HepG2 (cell line): ENCODE data around the gene FBXO44.

Experiments
- MAFK ChIP-seq, 2 experiments: IDR thresholded peaks in 1 of 2; conservative IDR thresholded peaks in 1 of 2; 2 replicates each; pipeline ENCODE4 v1.6.1; 2011; ENCODE audit warnings: improper control_type of control experiment in 2 of 2, low read length in 2 of 2
- NFYB ChIP-seq: sonication (generic); formaldehyde crosslinking; IDR thresholded peaks from 2 replicates; pipeline ENCODE4 v1.4.0; 2020; ENCODE audit warnings: missing genetic modification reagents
- RFX5 ChIP-seq: IDR thresholded peaks from 2 replicates; pipeline ENCODE4 v1.6.1; 2011; ENCODE audit warnings: low read depth, low read length, improper control_type of control experiment
- SOX6 ChIP-seq, 2 experiments: fragments of 450-650 bp in 1 of 2; sonication (generic) in 1 of 2; formaldehyde crosslinking in 1 of 2; IDR thresholded peaks; 2 replicates each; pipeline versions ENCODE4 v1.4.0 to v1.6.1; 2017 to 2020; ENCODE audit warnings: antibody characterized with exemption in 1 of 2, mild to moderate bottlenecking in 1 of 2, missing genetic modification reagents in 1 of 2
- STAG1 ChIP-seq: sonication (generic); formaldehyde crosslinking; IDR thresholded peaks from 2 replicates; pipeline ENCODE4 v1.4.0; 2020; ENCODE audit warnings: missing genetic modification reagents
- TCF7 ChIP-seq: sonication (generic); IDR thresholded peaks from 2 replicates; pipeline ENCODE4 v1.6.1; 2016; ENCODE audit warnings: antibody characterized with exemption, low read depth
- ZFP41 ChIP-seq: sonication (generic); formaldehyde crosslinking; IDR thresholded peaks from 2 replicates; pipeline ENCODE4 v1.4.0; 2020; ENCODE audit warnings: mild to moderate bottlenecking, missing genetic modification reagents, borderline replicate concordance
- ZNF138 ChIP-seq: sonication (generic); formaldehyde crosslinking; IDR thresholded peaks from 2 replicates; pipeline ENCODE4 v1.5.0; 2020; ENCODE audit warnings: mild to moderate bottlenecking, low read depth, missing genetic modification reagents
- ZNF441 ChIP-seq: sonication (generic); formaldehyde crosslinking; IDR thresholded peaks from 2 replicates; pipeline ENCODE4 v1.7.0; 2021; ENCODE audit warnings: missing genetic modification reagents, borderline replicate concordance
- TF ChIP-seq, protein P1 (sequence below): sonication (generic); formaldehyde crosslinking; IDR thresholded peaks from 2 replicates; pipeline ENCODE4 v1.8.0; 2022; ENCODE audit warnings: mild to moderate bottlenecking, missing genetic modification reagents; ENCODE audit not compliant: insufficient replicate concordance
- TF ChIP-seq, protein P2 (sequence below): sonication (generic); formaldehyde crosslinking; IDR thresholded peaks from 2 replicates; pipeline ENCODE4 v1.5.0; 2020; ENCODE audit warnings: mild to moderate bottlenecking, missing genetic modification reagents, moderate library complexity
- TF ChIP-seq, protein P3 (sequence below): sonication (generic); formaldehyde crosslinking; IDR thresholded peaks from 2 replicates; pipeline ENCODE4; 2020; ENCODE audit warnings: missing genetic modification reagents, mild to moderate bottlenecking, borderline replicate concordance

DNA sequence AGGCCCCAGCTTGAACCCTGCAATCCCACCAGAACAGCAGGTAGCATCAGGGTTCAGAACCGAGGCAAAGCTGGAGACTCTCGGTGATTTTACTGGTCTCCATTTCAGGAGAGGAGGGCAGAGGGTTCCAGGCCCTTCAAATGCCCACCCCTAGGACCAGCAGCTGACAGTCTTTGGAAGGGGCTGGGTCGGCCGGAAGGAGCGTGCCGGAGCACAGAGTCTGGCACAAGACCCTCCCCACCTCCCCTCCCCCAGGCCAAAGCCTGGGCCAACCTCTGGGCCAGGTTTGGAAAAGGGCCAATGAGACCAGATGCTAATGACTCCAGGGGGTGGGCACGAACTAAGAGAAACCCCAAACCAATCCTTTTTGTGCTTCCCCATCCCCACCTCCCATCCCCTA is 7.3 kb upstream of the FBXO44 start:
- TF ChIP-seq, protein P1, sequence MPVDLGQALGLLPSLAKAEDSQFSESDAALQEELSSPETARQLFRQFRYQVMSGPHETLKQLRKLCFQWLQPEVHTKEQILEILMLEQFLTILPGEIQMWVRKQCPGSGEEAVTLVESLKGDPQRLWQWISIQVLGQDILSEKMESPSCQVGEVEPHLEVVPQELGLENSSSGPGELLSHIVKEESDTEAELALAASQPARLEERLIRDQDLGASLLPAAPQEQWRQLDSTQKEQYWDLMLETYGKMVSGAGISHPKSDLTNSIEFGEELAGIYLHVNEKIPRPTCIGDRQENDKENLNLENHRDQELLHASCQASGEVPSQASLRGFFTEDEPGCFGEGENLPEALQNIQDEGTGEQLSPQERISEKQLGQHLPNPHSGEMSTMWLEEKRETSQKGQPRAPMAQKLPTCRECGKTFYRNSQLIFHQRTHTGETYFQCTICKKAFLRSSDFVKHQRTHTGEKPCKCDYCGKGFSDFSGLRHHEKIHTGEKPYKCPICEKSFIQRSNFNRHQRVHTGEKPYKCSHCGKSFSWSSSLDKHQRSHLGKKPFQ = no peak
- no peak for TF ChIP-seq SOX6 (IDR thresholded peaks at IDR 0.05)
- no peak for TF ChIP-seq SOX6 (CRISPR knock-in tag; IDR thresholded peaks at IDR 0.05)
- TF ChIP-seq, protein P2, sequence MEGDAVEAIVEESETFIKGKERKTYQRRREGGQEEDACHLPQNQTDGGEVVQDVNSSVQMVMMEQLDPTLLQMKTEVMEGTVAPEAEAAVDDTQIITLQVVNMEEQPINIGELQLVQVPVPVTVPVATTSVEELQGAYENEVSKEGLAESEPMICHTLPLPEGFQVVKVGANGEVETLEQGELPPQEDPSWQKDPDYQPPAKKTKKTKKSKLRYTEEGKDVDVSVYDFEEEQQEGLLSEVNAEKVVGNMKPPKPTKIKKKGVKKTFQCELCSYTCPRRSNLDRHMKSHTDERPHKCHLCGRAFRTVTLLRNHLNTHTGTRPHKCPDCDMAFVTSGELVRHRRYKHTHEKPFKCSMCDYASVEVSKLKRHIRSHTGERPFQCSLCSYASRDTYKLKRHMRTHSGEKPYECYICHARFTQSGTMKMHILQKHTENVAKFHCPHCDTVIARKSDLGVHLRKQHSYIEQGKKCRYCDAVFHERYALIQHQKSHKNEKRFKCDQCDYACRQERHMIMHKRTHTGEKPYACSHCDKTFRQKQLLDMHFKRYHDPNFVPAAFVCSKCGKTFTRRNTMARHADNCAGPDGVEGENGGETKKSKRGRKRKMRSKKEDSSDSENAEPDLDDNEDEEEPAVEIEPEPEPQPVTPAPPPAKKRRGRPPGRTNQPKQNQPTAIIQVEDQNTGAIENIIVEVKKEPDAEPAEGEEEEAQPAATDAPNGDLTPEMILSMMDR = no peak
- TF ChIP-seq ZNF441 (CRISPR knock-in tag) = no peak
- TF ChIP-seq NFYB = no peak
- TF ChIP-seq ZFP41 = no peak
- no peak for TF ChIP-seq ZNF138
- TF ChIP-seq RFX5 = no peak
- no peak for TF ChIP-seq STAG1
- TF ChIP-seq, protein P3, sequence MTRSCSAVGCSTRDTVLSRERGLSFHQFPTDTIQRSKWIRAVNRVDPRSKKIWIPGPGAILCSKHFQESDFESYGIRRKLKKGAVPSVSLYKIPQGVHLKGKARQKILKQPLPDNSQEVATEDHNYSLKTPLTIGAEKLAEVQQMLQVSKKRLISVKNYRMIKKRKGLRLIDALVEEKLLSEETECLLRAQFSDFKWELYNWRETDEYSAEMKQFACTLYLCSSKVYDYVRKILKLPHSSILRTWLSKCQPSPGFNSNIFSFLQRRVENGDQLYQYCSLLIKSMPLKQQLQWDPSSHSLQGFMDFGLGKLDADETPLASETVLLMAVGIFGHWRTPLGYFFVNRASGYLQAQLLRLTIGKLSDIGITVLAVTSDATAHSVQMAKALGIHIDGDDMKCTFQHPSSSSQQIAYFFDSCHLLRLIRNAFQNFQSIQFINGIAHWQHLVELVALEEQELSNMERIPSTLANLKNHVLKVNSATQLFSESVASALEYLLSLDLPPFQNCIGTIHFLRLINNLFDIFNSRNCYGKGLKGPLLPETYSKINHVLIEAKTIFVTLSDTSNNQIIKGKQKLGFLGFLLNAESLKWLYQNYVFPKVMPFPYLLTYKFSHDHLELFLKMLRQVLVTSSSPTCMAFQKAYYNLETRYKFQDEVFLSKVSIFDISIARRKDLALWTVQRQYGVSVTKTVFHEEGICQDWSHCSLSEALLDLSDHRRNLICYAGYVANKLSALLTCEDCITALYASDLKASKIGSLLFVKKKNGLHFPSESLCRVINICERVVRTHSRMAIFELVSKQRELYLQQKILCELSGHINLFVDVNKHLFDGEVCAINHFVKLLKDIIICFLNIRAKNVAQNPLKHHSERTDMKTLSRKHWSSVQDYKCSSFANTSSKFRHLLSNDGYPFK (CRISPR knock-in tag) = no peak
- no peak for TF ChIP-seq TCF7
- no peak for TF ChIP-seq MAFK (conservative IDR thresholded peaks at IDR 0.05 in 1 of 2, IDR thresholded peaks at IDR 0.05 in 1 of 2; ENCODE audit: low read length in 2 of 2)
